Measurements from ENCODE around the gene SPACA4.
"Not testable (repeated sequence)": the region's sequence is repeated elsewhere in the genome, so short reads cannot be mapped to it uniquely, and the experiment has no call there.

The SPACA4 gene, protein sequence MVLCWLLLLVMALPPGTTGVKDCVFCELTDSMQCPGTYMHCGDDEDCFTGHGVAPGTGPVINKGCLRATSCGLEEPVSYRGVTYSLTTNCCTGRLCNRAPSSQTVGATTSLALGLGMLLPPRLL

DNA sequence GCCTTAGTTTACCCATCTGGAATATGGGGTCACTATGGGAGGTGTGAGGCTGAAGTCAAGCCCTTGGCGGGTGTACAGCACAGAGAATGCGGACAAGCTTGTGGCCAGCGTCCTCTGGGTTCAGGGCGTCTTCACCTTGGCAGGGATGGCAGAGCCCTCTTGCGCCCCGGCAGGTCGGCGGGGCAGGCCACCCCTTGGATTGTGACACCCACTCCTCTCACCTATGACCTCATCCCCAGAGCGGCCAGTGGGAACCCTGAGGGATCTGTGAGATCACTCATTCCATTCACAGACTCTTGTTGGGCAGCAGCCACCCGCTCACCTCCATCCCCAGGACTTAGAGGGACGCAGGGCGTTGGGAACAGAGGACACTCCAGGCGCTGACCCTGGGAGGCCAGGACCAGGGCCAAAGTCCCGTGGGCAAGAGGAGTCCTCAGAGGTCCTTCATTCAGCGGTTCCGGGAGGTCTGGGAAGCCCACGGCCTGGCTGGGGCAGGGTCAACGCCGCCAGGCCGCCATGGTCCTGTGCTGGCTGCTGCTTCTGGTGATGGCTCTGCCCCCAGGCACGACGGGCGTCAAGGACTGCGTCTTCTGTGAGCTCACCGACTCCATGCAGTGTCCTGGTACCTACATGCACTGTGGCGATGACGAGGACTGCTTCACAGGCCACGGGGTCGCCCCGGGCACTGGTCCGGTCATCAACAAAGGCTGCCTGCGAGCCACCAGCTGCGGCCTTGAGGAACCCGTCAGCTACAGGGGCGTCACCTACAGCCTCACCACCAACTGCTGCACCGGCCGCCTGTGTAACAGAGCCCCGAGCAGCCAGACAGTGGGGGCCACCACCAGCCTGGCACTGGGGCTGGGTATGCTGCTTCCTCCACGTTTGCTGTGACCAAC is at the start of gene SPACA4:
SPACA4 (plus strand) TSS at position 280 of the 896 bp plus-strand sequence; CDS start at position 517, 237 bp downstream.
- no peak for DNase-seq

DNA sequence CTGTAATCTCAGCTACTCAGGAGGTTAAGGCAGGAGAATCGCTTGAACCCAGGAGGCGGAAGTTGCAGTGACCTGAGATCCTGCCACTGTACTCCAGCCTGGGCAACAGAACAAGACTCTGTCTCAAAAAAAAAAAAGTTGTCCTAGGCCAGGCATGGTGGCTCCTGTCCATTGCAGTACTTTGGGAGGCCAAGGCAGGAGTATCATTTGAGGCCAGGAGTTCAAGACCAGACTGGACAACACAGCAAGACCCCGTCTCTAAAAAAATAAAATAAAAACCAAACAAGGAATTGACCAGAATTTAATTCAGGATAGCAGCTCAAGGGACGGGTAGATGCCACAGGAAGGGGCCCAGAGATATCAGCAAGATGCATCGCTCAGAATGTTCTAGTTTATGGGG is 49.7 kb upstream of the SPACA4 start:
- no peak for DNase-seq

DNA sequence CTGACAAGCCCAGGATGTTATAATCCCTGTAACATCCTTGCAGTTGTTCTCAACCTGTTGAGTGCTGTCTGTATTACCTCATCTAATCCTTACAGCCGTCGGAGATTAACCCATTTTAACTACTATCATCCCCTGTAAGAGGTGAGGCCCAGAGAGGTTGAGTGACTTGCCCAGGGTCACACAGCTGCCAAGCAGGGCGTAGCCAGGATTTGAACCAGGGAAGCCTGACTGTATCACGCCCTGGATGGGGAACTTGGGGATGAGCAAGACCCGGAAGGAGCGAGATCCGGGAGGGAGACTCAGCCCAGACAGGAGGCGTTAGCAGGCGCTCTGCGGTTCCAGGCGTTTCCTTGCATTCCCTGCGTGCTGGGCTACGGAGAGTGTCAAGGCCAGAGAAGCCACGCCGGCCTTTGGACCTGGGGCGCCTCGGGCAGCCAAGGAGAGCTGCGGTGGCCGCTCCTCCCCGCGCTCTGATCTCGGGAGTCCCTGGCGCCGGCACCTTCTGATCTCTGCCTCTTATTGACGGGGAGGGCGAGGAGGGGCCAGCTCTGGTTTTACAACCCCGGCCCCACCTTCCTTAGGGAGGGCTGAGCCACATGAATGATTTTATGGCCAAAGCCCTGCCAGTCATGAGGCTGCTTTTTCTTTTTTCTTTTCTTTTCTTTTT is 48.4 kb upstream of the SPACA4 start:
- no peak for DNase-seq

DNA sequence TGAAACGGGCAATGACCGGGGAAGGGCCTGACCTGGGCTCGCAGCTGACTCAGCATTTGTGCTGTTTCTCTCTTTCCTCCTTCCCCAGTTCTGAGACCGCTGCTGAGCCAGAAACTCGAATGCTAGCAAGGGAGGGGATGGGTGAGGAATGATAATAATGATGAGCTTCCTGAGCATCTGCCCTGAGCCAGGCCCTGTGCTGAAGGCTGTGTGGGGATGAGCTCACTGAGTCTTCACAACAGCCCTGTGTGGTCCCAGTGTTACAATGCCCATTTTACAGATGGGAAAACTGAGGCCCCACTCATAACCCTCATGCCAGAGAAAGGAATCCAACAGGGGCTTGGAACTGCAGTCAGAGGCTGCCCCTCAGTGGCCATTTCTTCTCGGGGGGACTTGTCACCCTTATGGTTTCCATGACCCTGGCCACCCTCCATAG is 46.4 kb upstream of the SPACA4 start:
- DNase-seq = peak in 1 of 3 experiments; percentile 28

DNA sequence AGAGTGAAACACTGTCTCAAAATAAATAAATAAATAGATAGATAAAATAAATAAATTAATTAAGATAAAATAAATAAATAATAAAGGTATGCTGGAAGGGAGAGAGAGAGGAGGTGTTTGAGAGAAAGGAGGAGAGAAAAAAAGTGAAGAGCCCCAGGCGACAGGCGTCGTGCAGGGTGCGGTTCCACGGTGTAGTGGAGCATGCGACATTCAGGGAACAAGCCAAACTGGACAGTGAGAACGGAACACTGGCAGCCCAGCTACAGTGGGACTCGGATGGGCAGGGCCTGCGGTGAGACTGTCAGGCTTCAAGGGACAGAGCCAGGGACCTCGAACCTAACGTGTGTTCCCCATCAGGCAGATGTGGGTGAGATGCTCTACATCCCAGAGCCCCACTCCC is 45.1 kb upstream of the SPACA4 start:
- no peak for DNase-seq

DNA sequence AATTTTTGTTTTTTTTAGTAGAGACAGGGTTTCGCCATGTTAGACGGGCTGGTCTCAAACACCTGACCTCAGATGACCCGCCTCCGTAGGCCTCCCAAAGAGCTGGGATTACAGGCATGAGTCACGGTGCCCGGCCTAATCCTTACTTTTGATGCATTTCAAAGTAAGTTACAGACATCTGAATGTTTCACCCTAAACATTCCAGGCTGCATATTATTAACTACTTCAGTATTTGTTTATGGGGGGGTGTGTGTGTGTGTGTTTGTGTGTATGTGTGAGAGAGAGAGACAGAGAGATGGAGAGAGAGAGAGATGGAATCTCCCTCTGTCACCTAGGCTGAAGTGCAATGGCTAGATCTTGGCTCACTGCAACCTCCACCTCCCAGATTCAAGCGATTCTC is 41.5 kb upstream of the SPACA4 start:
- DNase-seq = no peak

DNA sequence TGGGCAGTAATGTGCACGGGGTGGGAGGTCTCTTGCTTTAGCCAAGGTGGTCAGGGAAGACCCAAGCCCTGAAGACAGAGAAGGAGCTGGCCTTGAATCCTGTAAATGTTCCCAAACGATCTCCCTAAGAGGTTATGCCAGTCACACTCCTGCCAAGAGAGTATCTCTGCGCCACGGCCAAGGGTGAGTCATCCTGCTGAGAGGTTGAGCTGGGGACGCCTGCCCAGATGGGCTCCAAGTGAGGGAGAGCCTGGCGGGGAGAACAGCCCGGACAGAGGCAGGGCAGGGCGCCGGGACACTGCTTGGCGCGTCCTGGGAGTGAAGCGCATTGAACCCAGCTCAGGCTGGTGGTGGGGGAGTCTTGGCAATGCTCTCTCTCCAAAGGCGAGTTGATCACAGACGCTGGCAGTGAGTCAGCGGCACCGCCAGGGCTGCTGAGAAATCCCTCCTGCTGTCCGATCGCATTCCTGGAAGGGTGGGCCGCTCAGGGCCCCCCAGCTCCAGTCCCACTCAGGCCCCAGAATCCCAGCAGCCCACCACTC is 38.1 kb upstream of the SPACA4 start:
- no peak for DNase-seq

DNA sequence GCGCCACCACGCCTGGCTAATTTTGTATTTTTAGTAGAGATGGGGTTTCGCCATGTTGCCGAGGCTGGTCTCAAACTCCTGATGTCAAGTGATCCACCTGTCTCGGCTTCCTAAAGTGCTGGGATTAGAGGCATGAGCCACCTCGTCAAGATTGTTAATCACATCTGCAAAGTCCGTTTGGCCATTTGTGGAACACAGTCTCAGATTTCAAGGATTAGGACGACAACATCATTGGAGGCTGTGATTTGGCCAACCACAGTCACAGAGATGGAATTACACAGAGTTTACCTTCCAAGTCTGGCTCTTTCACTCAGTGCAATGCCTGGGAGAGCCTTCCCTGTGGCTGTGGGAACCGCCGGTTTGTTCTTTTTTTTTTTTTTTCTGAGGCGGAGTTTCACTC is 36.7 kb upstream of the SPACA4 start:
- peak in 1 of 3 experiments; percentile 13 for DNase-seq

DNA sequence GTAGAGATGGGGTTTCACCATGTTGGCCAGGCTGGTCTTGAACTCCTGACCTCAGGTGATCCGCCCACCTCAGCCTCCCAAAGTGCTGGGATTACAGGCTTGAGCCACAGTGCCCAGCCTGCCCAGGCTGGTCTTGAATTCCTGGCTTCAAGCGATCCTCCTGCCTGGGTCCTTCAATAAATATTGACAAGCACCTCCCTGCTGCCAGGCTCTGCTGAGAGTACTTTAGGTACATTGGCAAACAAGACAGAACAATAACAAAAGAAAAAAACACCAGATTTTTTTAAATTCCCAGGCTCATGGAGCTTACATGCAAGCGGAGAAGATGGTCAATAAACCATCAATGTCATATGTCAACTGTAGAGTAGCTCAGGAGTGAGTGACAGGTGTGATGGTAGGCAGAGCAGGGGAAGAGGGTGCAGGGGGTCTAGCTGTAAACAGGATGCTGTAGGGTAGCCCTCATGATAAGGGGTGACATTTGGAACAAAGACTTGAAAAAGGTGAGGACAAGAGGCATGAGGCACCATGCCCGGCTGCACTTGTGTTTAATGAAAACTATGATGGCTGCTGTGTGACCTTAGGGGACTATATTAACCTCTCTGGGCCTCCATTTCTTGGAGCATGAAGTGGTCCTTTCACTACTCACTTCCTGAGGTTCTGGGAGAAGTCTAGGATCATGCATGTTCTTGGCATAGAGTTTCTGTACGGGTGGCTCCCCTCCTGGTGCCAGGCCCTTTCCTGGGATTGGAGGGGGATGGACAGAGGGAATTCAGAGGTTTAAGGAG is 35.0 kb upstream of the SPACA4 start:
- DNase-seq = peak in 2 of 3 experiments; percentile 7 to 64

DNA sequence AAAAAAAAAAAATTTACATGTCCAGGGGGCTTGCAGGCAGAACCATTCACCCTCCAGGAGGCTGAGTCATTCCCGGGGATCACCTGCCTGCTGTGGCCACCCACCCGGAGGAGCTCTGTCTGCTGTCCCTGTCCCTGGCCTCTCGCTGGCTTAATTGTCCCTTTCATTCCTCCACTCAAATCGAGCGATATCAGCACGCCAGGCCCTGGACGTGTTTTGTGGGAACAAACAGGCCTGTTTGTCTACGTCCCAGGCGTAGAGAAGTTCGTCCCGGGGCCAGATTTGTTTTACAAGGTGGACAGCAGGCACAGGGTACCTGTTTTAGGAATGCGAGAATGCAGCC is 33.4 kb upstream of the SPACA4 start:
- no peak for DNase-seq

DNA sequence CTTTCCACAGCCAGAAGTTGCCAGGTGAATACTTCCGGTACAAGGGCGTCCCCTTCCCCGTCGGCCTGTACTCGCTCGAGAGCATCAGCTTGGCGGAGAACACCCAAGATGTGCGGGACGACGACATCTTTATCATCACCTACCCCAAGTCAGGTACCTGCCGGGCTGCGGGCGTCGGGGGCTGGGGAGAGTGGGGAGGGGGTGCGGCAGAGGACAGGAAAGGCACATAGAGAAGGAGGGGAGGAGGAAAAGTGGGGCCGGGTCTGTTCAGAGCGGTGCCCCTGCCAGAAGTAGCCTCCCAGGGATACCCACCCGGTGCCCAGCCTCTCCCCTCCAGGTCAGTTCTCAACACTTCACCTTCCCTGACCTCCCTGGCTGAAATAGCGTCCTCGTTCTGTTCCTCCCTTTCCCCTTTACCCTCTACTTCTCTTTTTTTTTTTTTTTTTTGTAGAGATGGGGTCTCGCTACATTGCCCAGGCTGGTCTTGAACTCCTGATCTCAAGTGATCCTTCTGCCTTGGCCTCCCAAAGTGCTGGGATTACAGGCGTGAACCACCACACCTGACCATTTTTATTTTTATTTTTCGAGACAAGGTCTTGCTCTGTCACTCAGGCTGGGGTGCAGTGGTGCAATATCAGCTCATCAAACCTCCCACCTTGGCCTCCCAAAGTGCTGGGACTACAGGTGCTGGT is 30.5 kb upstream of the SPACA4 start:
- no peak for DNase-seq

DNA sequence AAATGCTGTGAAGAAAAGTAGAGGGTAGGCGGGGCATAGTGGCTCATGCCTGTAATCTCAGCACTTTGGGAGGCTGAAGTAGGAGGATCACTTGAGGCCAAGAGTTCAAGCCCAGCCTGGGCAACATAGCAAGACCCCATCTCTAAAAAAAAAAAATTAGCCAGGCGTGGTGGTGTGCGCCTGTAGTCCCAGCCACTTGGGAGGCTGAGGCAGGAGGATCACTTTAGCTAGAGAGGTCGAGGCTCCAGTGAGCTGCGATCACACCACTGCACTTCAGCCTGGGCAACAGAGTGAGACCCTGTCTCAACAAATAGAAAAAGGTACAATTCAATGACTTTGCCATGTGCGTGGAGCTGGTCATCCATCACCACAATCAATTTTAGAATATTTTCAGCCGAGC is 28.6 kb upstream of the SPACA4 start:
- DNase-seq = not testable (repeated sequence)

DNA sequence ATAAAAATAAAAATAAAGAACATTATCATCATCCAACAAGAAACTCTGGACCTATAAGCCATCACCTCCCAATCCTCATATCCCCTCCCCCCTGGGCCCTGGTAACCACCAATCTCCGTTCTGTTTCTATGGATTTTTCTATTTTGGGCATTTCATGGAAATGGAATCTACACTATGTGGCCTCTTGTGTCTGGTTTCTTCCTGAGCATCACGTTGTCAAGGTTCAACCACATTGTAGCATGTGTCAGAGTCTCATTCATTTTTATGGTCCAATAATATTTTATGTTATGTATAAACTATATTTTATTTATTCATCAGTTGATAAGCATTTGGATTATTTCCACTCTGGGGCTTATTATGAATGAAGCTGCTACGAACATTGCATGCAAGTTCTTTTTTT is 27.7 kb upstream of the SPACA4 start:
- no peak for DNase-seq

DNA sequence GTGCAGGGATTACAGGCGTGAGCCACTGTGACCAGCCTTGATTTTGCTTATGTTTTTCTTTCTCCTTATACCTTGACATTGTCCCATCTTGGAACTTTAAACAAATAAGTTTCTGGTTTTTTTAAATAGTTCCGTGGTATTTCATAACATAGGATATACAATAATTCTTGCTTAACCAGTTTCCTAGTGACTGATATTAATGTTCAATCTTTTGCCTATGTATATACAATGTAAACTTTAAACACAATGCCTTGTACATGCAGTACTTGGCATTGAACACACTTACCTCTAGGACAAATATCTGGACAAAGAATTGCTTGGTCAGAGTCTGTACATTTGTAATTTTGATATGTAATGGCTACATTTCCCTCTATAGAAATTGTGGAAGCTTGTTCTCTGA is 24.4 kb upstream of the SPACA4 start:
- no peak for DNase-seq

DNA sequence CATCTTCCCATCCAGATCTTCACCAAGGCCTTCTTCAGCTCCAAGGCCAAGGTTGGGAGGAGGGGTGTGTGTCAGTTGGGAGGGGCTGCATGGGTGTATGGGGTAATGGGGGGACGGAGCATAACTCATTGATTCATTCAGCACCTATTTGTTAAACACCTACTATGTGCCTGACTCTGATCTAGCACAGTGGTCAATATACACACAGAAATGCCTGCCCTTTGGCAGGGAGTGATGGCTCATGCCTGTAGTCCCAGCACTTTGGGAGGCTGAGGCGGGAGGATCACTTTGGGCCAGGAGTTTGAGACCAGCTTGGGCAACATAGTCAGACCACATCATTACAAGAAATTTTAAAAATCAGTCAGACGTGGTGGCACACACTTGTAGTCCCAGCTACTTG is 19.2 kb upstream of the SPACA4 start:
- no peak for DNase-seq

DNA sequence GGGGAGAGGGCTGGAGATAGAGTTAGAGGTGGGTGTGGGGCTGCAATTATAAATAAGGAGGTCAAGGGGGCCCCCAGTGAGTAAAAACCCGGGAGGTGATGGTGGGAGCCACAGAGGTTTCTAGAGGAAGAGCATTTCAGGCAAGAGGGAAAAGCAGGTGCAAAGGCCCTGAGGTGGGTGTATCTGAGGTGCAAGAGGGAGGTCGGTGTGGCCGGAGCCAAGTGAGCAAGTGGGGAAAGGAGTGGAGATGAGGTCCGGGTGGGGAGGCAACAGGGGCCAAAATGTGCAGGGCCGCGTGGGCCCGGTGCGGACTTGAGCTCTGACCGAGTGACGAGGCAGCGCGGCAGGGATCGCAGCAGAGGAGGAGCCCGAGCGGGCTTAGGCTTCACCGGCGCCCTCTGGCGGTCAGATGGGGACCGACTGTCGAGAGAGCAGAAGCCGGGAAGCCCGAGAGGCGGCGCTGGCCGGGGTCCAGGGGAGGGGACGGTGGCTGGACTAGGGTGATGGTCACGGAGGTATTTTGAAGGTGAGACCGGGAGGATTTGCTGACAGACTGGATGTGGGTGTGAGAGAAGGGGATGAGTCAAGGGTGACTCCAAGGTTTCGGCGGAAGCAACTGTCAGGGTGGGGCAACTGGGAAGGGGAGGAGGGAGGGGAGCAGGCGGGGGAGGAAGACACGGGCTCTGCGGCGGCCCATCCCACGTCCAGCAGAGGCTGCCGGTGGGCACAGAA is 17.7 kb upstream of the SPACA4 start:
- peak; percentile 65 to 89 (median 82) for DNase-seq

DNA sequence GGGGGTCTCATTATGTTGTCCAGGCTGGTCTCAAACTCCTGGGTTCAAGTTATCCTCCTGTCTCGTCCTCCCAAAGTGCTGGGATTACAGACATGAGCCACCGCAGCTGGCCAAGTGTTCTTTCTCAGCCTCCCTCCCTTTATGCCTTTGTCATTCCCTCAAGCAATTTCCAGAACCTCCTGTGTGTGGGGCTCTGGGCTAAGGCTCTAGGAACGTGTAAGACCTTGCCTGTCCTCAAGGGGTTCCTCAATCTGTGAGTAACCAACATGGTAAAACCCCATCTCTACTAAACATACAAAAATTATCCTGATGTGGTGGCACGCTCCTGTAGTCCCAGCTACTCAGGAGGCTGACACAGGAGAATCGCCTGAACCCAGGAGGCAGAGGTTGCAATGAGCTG is 15.5 kb upstream of the SPACA4 start:
- DNase-seq = no peak

DNA sequence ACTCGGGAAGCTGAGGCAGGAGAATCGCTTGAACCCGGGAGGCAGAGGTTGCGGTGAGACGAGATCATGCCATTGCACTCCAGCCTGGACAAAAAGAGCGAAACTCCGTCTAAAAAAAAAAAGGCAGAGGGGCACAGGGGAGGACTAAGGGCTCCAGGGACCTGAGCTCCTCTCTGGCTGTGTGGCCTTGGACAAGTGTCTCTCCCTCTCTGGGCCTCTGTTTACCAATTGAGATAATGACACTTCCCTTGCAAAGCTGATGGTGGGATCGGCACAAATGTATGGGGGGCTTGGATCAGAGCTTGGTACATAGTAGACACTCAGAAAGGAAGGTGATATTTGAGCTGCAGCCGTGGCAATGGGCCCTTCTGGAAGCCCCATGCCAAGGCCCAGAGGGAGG is 11.4 kb upstream of the SPACA4 start:
- no peak for DNase-seq

DNA sequence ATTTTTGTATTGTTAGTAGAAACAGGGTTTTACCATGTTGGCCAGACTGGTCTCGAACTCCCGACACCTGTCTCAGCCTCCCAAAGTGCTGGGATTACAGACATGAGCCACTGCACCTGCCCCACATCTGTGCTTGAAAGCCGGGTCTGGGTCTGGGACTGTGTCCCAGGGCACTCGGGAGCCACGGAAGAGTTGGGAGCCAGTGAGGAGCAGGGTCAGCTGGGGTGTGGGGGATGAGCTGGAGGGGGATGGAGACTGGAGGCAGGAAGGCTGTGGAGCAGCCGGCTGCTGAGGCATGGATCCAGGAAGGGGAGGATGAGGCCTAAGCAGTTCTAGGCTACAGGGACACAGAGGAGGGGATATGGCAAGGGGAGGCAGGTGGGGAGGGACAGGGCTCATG is 10.7 kb upstream of the SPACA4 start:
- no peak for DNase-seq

DNA sequence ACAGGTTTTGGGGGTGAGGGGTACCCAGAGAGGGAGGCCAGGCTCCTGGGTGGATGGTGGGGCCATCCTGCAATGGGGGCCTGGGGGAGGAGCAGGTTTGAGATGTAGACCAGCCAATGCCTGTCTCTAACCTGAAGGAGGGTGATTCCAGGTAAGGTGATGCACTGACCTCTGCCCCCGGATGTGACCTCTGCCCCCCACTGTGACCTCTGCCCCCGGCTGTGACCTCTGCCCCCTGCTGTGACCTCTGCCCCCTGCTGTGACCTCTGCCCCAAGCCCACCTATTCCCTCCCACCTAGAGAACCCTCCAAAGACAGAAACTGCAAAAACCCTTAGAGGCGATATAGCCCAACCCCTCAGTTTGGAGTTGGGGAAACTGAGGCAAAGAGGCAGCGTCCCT is 10.3 kb upstream of the SPACA4 start:
- no peak for DNase-seq

DNA sequence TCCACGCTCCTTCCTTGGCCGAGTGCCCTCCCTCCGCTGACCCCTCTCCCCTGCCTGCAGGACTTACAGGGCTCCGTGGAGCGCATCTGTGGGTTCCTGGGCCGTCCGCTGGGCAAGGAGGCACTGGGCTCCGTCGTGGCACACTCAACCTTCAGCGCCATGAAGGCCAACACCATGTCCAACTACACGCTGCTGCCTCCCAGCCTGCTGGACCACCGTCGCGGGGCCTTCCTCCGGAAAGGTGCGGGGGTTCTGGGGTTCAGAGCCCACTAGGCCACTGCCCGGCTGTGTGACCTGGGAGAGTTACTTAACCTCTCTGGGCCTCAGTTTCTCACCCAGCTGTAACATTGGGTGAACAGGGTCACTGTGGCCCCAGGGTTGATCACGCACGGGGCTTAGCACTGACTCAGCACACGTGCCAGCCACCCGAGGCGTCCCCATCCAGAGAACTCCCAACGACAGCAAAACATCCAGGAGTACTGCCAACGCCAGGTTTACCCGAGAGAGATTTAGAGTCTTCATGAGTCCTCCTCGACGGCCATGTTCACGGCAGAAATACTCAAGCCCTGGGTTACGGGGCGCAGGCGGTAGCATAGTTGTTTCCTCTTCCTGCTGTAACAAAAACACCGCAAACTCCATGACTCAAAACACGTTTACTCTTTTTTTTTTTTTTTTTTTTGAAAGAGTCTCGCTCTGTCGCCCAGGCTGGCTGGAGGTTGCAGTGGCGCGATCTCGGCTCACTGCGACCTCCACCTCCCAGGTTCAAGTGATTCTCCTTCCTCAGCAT is 9.7 kb upstream of the SPACA4 start:
- DNase-seq = no peak

Data from NCI-H1417 (cell line).